H9 (cell line): ENCODE data around the gene SCAND1. TPM values are rescaled to one million over a fixed set of nuclear protein-coding genes. Genes with fewer than 3 reads are reported as not detected.
A peak's percentile ranks its signal among the peaks of the same experiment; 100 is the strongest.

ENCODE experiments used
- DNase-seq: peaks from one replicate; pipeline ENCODE4 v3.0.0-alpha.2; 2017
- H2AFZ ChIP-seq: one replicate; pipeline ENCODE4 v1.6.1; 2013; ENCODE audit warnings: mild to moderate bottlenecking, low read length, control low read depth, moderate library complexity
- H2AK5ac ChIP-seq: 2 replicates; pipeline ENCODE4 v1.6.1; 2013; ENCODE audit warnings: low read length, control low read depth, mixed read lengths; ENCODE audit not compliant: insufficient read length
- H2BK120ac ChIP-seq: one replicate; pipeline ENCODE4 v1.6.1; 2013; ENCODE audit warnings: low read depth, mild to moderate bottlenecking, low read length, control low read depth, inconsistent platforms; ENCODE audit not compliant: poor library complexity, severe bottlenecking
- H2BK12ac ChIP-seq: 2 replicates; pipeline ENCODE4 v1.6.1; 2013; ENCODE audit warnings: low read length, control low read depth, mixed read lengths, low read depth; ENCODE audit not compliant: insufficient read length
- H2BK15ac ChIP-seq: 2 replicates; pipeline ENCODE4 v1.6.1; 2013; ENCODE audit warnings: low read depth, low read length, control low read depth
- H2BK20ac ChIP-seq: one replicate; pipeline ENCODE4 v1.6.1; 2013; ENCODE audit warnings: low read depth, mild to moderate bottlenecking, low read length, control low read depth, inconsistent platforms; ENCODE audit not compliant: poor library complexity, severe bottlenecking
- H2BK5ac ChIP-seq: 2 replicates; pipeline ENCODE4 v1.6.1; 2013; ENCODE audit warnings: low read length, control low read depth, mixed read lengths; ENCODE audit not compliant: insufficient read length
- H3K14ac ChIP-seq: 2 replicates; pipeline ENCODE4 v1.6.1; 2013; ENCODE audit warnings: low read length, control low read depth; ENCODE audit not compliant: insufficient read depth
- H3K18ac ChIP-seq: 2 replicates; pipeline ENCODE4 v1.6.1; 2013; ENCODE audit warnings: low read depth, mild to moderate bottlenecking, mixed read lengths, low read length, control low read depth; ENCODE audit not compliant: insufficient read length
- H3K23ac ChIP-seq: 2 replicates; pipeline ENCODE4 v1.6.1; 2013; ENCODE audit warnings: low read length, control low read depth, mixed read lengths, low read depth; ENCODE audit not compliant: insufficient read length
- H3K23me2 ChIP-seq: 2 replicates; pipeline ENCODE4 v1.6.1; 2013; ENCODE audit warnings: low read depth, mild to moderate bottlenecking, mixed read lengths, low read length, control low read depth; ENCODE audit not compliant: insufficient read length, poor library complexity, severe bottlenecking
- H3K27ac ChIP-seq: 2 replicates; pipeline ENCODE4 v1.5.1; 2013; ENCODE audit warnings: low read length, control low read depth, mixed read lengths, low read depth; ENCODE audit not compliant: insufficient read length
- H3K27me3 ChIP-seq: 2 replicates; pipeline ENCODE4 v1.6.1; 2013; ENCODE audit warnings: low read length, control low read depth, inconsistent platforms; ENCODE audit not compliant: insufficient read depth
- H3K4ac ChIP-seq: 2 replicates; pipeline ENCODE4 v1.6.1; 2013; ENCODE audit warnings: low read depth, mild to moderate bottlenecking, control low read depth, inconsistent platforms, low read length, moderate library complexity
- H3K4me1 ChIP-seq: 2 replicates; pipeline ENCODE4 v1.6.1; 2013; ENCODE audit warnings: low read length, control low read depth, inconsistent platforms; ENCODE audit not compliant: insufficient read depth
- H3K4me2 ChIP-seq: 2 replicates; pipeline ENCODE4 v1.6.1; 2013; ENCODE audit warnings: low read length, control low read depth, mixed read lengths; ENCODE audit not compliant: insufficient read length, insufficient read depth
- H3K56ac ChIP-seq: 2 replicates; pipeline ENCODE4 v1.6.1; 2013; ENCODE audit warnings: low read depth, mild to moderate bottlenecking, mixed read lengths, low read length, control low read depth; ENCODE audit not compliant: insufficient read length
- H3K79me1 ChIP-seq: 2 replicates; pipeline ENCODE4 v1.6.1; 2013; ENCODE audit warnings: low read depth, mild to moderate bottlenecking, moderate library complexity, low read length, control low read depth, inconsistent platforms; ENCODE audit not compliant: insufficient read depth, poor library complexity, severe bottlenecking
- H3K79me2 ChIP-seq: 2 replicates; pipeline ENCODE4 v1.6.1; 2013; ENCODE audit warnings: low read length, control low read depth, inconsistent platforms; ENCODE audit not compliant: insufficient read depth
- H3K9ac ChIP-seq: 2 replicates; pipeline ENCODE4 v1.6.1; 2013; ENCODE audit warnings: low read length, control low read depth, mixed read lengths; ENCODE audit not compliant: insufficient read length; ENCODE audit errors: extremely low read depth
- H3K9me3 ChIP-seq: one replicate; pipeline ENCODE4 v1.6.1; 2013; ENCODE audit warnings: low read depth, low read length, inconsistent platforms; ENCODE audit not compliant: control insufficient read depth
- H3T11ph ChIP-seq: one replicate; pipeline ENCODE4 v1.6.1; 2013; ENCODE audit warnings: mild to moderate bottlenecking, low read length, control low read depth, inconsistent platforms
- H4K20me1 ChIP-seq: one replicate; pipeline ENCODE4 v1.6.1; 2013; ENCODE audit not compliant: control insufficient read depth, insufficient read length, insufficient read depth
- H4K5ac ChIP-seq: 2 replicates; pipeline ENCODE4 v1.6.1; 2013; ENCODE audit warnings: low read depth, mild to moderate bottlenecking, mixed read lengths, low read length, control low read depth; ENCODE audit not compliant: insufficient read length
- H4K8ac ChIP-seq: replicated peaks from 2 replicates; pipeline ENCODE4 v1.6.1; 2013; ENCODE audit warnings: low read length, control low read depth, mixed read lengths, low read depth; ENCODE audit not compliant: insufficient read length
- H4K91ac ChIP-seq: 2 replicates; pipeline ENCODE4 v1.6.1; 2013; ENCODE audit warnings: low read depth, mild to moderate bottlenecking, moderate library complexity, mixed read lengths, low read length, control low read depth; ENCODE audit not compliant: insufficient read length
- H3K27ac Mint-ChIP-seq, 3 experiments: 2 replicates in 2 of 3; 3 replicates in 1 of 3; pipeline ENCODE4 v1.8.0; 2020 to 2021; ENCODE audit warnings: mixed read lengths in 3 of 3, mild to moderate bottlenecking in 1 of 3, moderate library complexity in 1 of 3
- H3K27me3 Mint-ChIP-seq: 2 replicates; pipeline ENCODE4 v1.8.0; 2021; ENCODE audit warnings: low read depth, mild to moderate bottlenecking, moderate library complexity, mixed read lengths
- H3K36me3 Mint-ChIP-seq, 3 experiments: 2 replicates in 2 of 3; 3 replicates in 1 of 3; pipeline ENCODE4 v1.8.0; 2020 to 2021; ENCODE audit warnings: low read depth in 3 of 3, mixed read lengths in 3 of 3; ENCODE audit not compliant: insufficient read depth in 1 of 3
- H3K4me1 Mint-ChIP-seq, 2 experiments: 2 replicates each; pipeline ENCODE4 v1.8.0; 2020; ENCODE audit warnings: mixed read lengths in 2 of 2
- H3K4me3 Mint-ChIP-seq, 2 experiments: 2 replicates in 1 of 2; 3 replicates in 1 of 2; pipeline ENCODE4 v1.8.0; 2020 to 2021; ENCODE audit warnings: mild to moderate bottlenecking in 2 of 2, mixed read lengths in 2 of 2, moderate library complexity in 1 of 2
- H3K9me3 Mint-ChIP-seq, 2 experiments: 2 replicates in 1 of 2; 3 replicates in 1 of 2; pipeline ENCODE4 v1.8.0; 2020; ENCODE audit warnings: mild to moderate bottlenecking in 2 of 2, mixed read lengths in 2 of 2, moderate library complexity in 1 of 2
- CTCF ChIP-seq: fragments of 200-600 bp; sonication (generic); conservative IDR thresholded peaks from 3 replicates; pipeline ENCODE4 v1.8.0; 2021; ENCODE audit warnings: antibody characterized with exemption, mild to moderate bottlenecking
- WGBS: extraction: QIAGEN DNeasy Blood & Tissue Kit; methylation state at CpG from one replicate; pipeline ENCODE4 v1.1.7; 2013; ENCODE audit warnings: missing lambda C conversion rate, low lambda C conversion rate, mixed read lengths; ENCODE audit not compliant: insufficient read length; ENCODE audit errors: extremely low coverage; 5-methylcytosine and 5-hydroxymethylcytosine counted together
- total RNA-seq: library from RNA; stranded (reverse); gene quantifications from 2 replicates; pipeline ENCODE4 v1.2.1, GENCODE V29; 2021

Gene SCAND1
- total RNA-seq, 1 experiment from 2014 or later: 59.1 TPM

- H3K23ac ChIP-seq: no peak overlapping the region
These were observed 37.0 kb upstream of the SCAND1 start for GRCh38 chr20:35991142-35991771.

More at GRCh38 chr20:35991142-35991771, 37.0 kb upstream of the SCAND1 start:
- DNase-seq: no peak
- Histone ChIP-seq H2BK5ac (no peak overlapping the region), H4K91ac (no peak overlapping the region), H3K18ac (no peak overlapping the region), H3K4me2 (no peak overlapping the region), H2AFZ (no peak overlapping the region), H2BK12ac (no peak overlapping the region), H3K9ac (no peak overlapping the region), H2BK15ac (no peak overlapping the region), H3K23me2 (no peaks in the 10 kb centered on the region), H3T11ph (no peak overlapping the region), H3K27me3 (no peaks in the 10 kb centered on the region), H3K4me1 (no peaks in the 10 kb centered on the region), H3K14ac (no peak overlapping the region), H3K56ac (no peak overlapping the region), H3K27ac (no peak overlapping the region), H2BK120ac (no peak overlapping the region), H2AK5ac (no peak overlapping the region), H3K79me2 (no peaks in the 10 kb centered on the region), H4K8ac (no peak overlapping the region), H3K79me1 (no peaks in the 10 kb centered on the region), H3K4ac (no peak overlapping the region), H2BK20ac (no peak overlapping the region), H3K9me3 (no peaks in the 10 kb centered on the region), H4K5ac (no peak overlapping the region), H4K20me1 (no peaks in the 10 kb centered on the region)
- no CpG with 5 or more reads among the region's 3 CpGs for WGBS
- no peaks in the 10 kb centered on the region for H3K36me3 Mint-ChIP-seq
- TF ChIP-seq CTCF: peak; percentile 63
- H3K27ac Mint-ChIP-seq: no peak overlapping the region
- no peak overlapping the region for H3K4me3 Mint-ChIP-seq
- H3K27me3 Mint-ChIP-seq: peaks cover 12% of the 10 kb centered on the region
- H3K9me3 Mint-ChIP-seq: no peaks in the 10 kb centered on the region
- H3K4me1 Mint-ChIP-seq: peaks cover 4 to 16% of the 10 kb centered on the region in 2 experiments
